IMR-90 (cell line): Measurements from ENCODE around the gene MRTFA. TPM values are rescaled to one million over a fixed set of nuclear protein-coding genes. Genes with fewer than 3 reads are reported as not detected.

Source experiments
- ATAC-seq: fragments of 200-7000 bp; cut with Tn5 transposase; 2 replicates; pipeline ENCODE4 v1.9.1; 2020; ENCODE audit warnings: low read depth, mild to moderate bottlenecking, moderate library complexity
- BruUV-seq: library from RNA; stranded (reverse); fragments of 400-500 nt; replicated peaks from 2 replicates; lab custom pipeline; 2021; lab: Mats Ljungman, UMichigan
- CTCF ChIA-PET: fragments of 300-600 bp; formaldehyde crosslinking; extraction: SDS; loops from one replicate; lab custom pipeline; 2021; ENCODE audit warnings: antibody characterized with exemption; lab: Yijun Ruan, JAX
- POLR2A ChIA-PET: fragments of 300-600 bp; sonication (Branson Sonifier 250); formaldehyde crosslinking; loops from one replicate; lab custom pipeline; 2022; ENCODE audit warnings: antibody characterized with exemption; ENCODE audit not compliant: unreplicated experiment; lab: Charles Lee
- DNase-seq: peaks from one replicate; pipeline ENCODE4 v3.0.0; 2013
- H2AFZ ChIP-seq: replicated peaks from 2 replicates; pipeline ENCODE3; 2013; ENCODE audit warnings: low read length, mild to moderate bottlenecking; ENCODE audit not compliant: poor library complexity
- H2AK5ac ChIP-seq: 2 replicates; pipeline ENCODE4 v1.6.1; 2013; ENCODE audit warnings: low read depth, low read length, inconsistent platforms
- H2AK9ac ChIP-seq: replicated peaks from 2 replicates; pipeline ENCODE3; 2013; ENCODE audit warnings: mild to moderate bottlenecking, low read depth, low read length, moderate library complexity; ENCODE audit not compliant: poor library complexity
- H2BK120ac ChIP-seq: 2 replicates; pipeline ENCODE4 v1.6.1; 2013; ENCODE audit warnings: low read depth, low read length, inconsistent platforms
- H2BK15ac ChIP-seq: 3 replicates; pipeline ENCODE4 v1.6.1; 2013; ENCODE audit warnings: low read depth, low read length, inconsistent platforms
- H2BK20ac ChIP-seq: 2 replicates; pipeline ENCODE4 v1.6.1; 2013; ENCODE audit warnings: low read depth, mild to moderate bottlenecking, inconsistent platforms, low read length, moderate library complexity
- H2BK5ac ChIP-seq: 2 replicates; pipeline ENCODE4 v1.6.1; 2013; ENCODE audit warnings: mild to moderate bottlenecking, low read depth, low read length, inconsistent platforms; ENCODE audit not compliant: poor library complexity, severe bottlenecking
- H3K14ac ChIP-seq: replicated peaks from 2 replicates; pipeline ENCODE4 v1.6.1; 2013; ENCODE audit warnings: low read depth, low read length, inconsistent platforms
- H3K18ac ChIP-seq: 2 replicates; pipeline ENCODE4 v1.6.1; 2013; ENCODE audit warnings: low read depth, low read length, control low read depth
- H3K23ac ChIP-seq: 2 replicates; pipeline ENCODE4 v1.6.1; 2013; ENCODE audit warnings: low read depth, low read length, inconsistent platforms
- H3K27ac ChIP-seq: 2 replicates; pipeline ENCODE4 v1.5.1; 2013; ENCODE audit warnings: mild to moderate bottlenecking, control low read depth, low read length; ENCODE audit not compliant: insufficient read depth
- H3K27me3 ChIP-seq: 2 replicates; pipeline ENCODE4 v1.6.1; 2013; ENCODE audit warnings: low read length; ENCODE audit not compliant: control insufficient read depth, insufficient read depth
- H3K36me3 ChIP-seq: 2 replicates; pipeline ENCODE4 v1.6.1; 2013; ENCODE audit warnings: low read length, mixed read lengths; ENCODE audit not compliant: control insufficient read depth, insufficient read depth
- H3K4ac ChIP-seq: 2 replicates; pipeline ENCODE4 v1.6.1; 2013; ENCODE audit warnings: low read depth, low read length, inconsistent platforms
- H3K4me1 ChIP-seq: 2 replicates; pipeline ENCODE4 v1.6.1; 2013; ENCODE audit warnings: low read length, mixed read lengths; ENCODE audit not compliant: control insufficient read depth, insufficient read depth
- H3K4me2 ChIP-seq: 2 replicates; pipeline ENCODE4 v1.6.1; 2013; ENCODE audit warnings: low read depth, mild to moderate bottlenecking, control low read depth, low read length, moderate library complexity
- H3K4me3 ChIP-seq: 2 replicates; pipeline ENCODE4 v1.5.1; 2013; ENCODE audit warnings: low read depth, mild to moderate bottlenecking, control low read depth, low read length, moderate library complexity; ENCODE audit not compliant: insufficient read depth
- H3K56ac ChIP-seq: 2 replicates; pipeline ENCODE4 v1.6.1; 2013; ENCODE audit warnings: low read length, inconsistent platforms; ENCODE audit not compliant: insufficient read depth; ENCODE audit errors: extremely low read depth
- H3K79me1 ChIP-seq, 2 experiments: 2 replicates each; pipeline ENCODE4 v1.6.1; 2013; ENCODE audit warnings: low read length in 2 of 2, inconsistent platforms in 1 of 2, low read depth in 1 of 2
- H3K9ac ChIP-seq: 2 replicates; pipeline ENCODE4 v1.6.1; 2013; ENCODE audit warnings: low read depth, low read length, control low read depth
- H3K9me1 ChIP-seq: 2 replicates; pipeline ENCODE4 v1.6.1; 2013; ENCODE audit warnings: low read length, inconsistent platforms; ENCODE audit not compliant: insufficient read depth
- H3K9me3 ChIP-seq: 2 replicates; pipeline ENCODE4 v1.6.1; 2013; ENCODE audit warnings: low read length; ENCODE audit not compliant: control insufficient read depth, insufficient read depth
- H4K20me1 ChIP-seq: 2 replicates; pipeline ENCODE4 v1.6.1; 2013; ENCODE audit warnings: low read length, inconsistent platforms; ENCODE audit not compliant: insufficient read depth
- H4K5ac ChIP-seq: 2 replicates; pipeline ENCODE4 v1.6.1; 2013; ENCODE audit warnings: mild to moderate bottlenecking, low read depth, low read length, control low read depth
- H4K8ac ChIP-seq, 2 experiments: 2 replicates each; pipeline ENCODE4 v1.6.1; 2013; ENCODE audit warnings: low read depth in 2 of 2, low read length in 2 of 2, control low read depth in 1 of 2, inconsistent platforms in 1 of 2
- H4K91ac ChIP-seq: 2 replicates; pipeline ENCODE4 v1.6.1; 2013; ENCODE audit warnings: low read depth, low read length, inconsistent platforms; ENCODE audit not compliant: insufficient read depth
- BHLHE40 ChIP-seq: fragments of 150-350 bp; IDR thresholded peaks from 2 replicates; pipeline ENCODE4 v1.6.1; 2016; ENCODE audit warnings: mild to moderate bottlenecking, low read depth, low read length
- CHD1 ChIP-seq: IDR thresholded peaks from 2 replicates; pipeline ENCODE4 v1.6.1; 2012; ENCODE audit warnings: low read depth, low read length, improper control_type of control experiment
- ELK1 ChIP-seq: fragments of 150-350 bp; IDR thresholded peaks from 2 replicates; pipeline ENCODE4 v1.6.1; 2016; ENCODE audit warnings: low read depth, mild to moderate bottlenecking, low read length, moderate library complexity, borderline replicate concordance
- FOS ChIP-seq: fragments of 150-350 bp; IDR thresholded peaks from 2 replicates; pipeline ENCODE4 v1.6.1; 2016; ENCODE audit warnings: low read depth, low read length
- MAZ ChIP-seq: IDR thresholded peaks from 2 replicates; pipeline ENCODE4 v1.6.1; 2012; ENCODE audit warnings: low read depth, mild to moderate bottlenecking, low read length, improper control_type of control experiment, moderate library complexity, borderline replicate concordance
- MXI1 ChIP-seq: IDR thresholded peaks from 2 replicates; pipeline ENCODE4 v1.6.1; 2012; ENCODE audit warnings: low read depth, mild to moderate bottlenecking, low read length, moderate library complexity, borderline replicate concordance
- NFE2L2 ChIP-seq: fragments of 150-350 bp; IDR thresholded peaks from 2 replicates; pipeline ENCODE4 v1.6.1; 2016; ENCODE audit warnings: low read depth, mild to moderate bottlenecking, low read length
- POLR2A ChIP-seq: IDR thresholded peaks from 2 replicates; pipeline ENCODE4 v1.6.1; 2012; ENCODE audit warnings: mild to moderate bottlenecking, low read depth, low read length
- RAD21 ChIP-seq: IDR thresholded peaks from 2 replicates; pipeline ENCODE4 v1.6.1; 2012; ENCODE audit warnings: low read length, improper control_type of control experiment
- SMC3 ChIP-seq: fragments of 150-350 bp; IDR thresholded peaks from 2 replicates; pipeline ENCODE4 v1.6.1; 2016; ENCODE audit warnings: low read depth, mild to moderate bottlenecking, antibody characterized with exemption, low read length, moderate library complexity
- WGBS, 2 experiments: methylation state at CpG; one replicate each; pipeline versions ENCODE4 v1.1.5 to v1.1.7; 2013; ENCODE audit warnings: missing lambda C conversion rate in 2 of 2; ENCODE audit not compliant: insufficient read length in 1 of 2; ENCODE audit errors: extremely low coverage in 2 of 2; 5-methylcytosine and 5-hydroxymethylcytosine counted together
- dilution Hi-C: fragments of 300-500 bp; cut with HindIII; formaldehyde crosslinking; loops from one replicate; pipeline ENCODE4 v1.14.3; 2018; ENCODE audit warnings: low sequenced_read_pairs; ENCODE audit not compliant: unreplicated experiment
- in situ Hi-C: fragments of 300-500 bp; cut with MboI; formaldehyde crosslinking; loops from 3 replicates; pipeline ENCODE4 v1.14.3; 2019; ENCODE audit warnings: low sequenced_read_pairs, inconsistent platforms, mixed read lengths
- intact Hi-C: fragments of 100-400 bp; cut with micrococcal nuclease; formaldehyde crosslinking; loops from 2 replicates; pipeline ENCODE4 v1.10.0; 2022
- polyA plus RNA-seq, 3 experiments: library from polyadenylated mRNA; depleted of rRNA; stranded (reverse); fragments of >200 nt; gene quantifications; 2 replicates each; pipeline ENCODE4 v1.2.3, GENCODE V29; 2012; ENCODE audit warnings: low replicate concordance in 1 of 3
- total RNA-seq: library from RNA; depleted of rRNA; stranded (reverse); fragments of >200 nt; gene quantifications from 2 replicates; pipeline ENCODE4 v1.2.3, GENCODE V29; 2012

The MRTFA gene
- total and polyA plus RNA-seq, 2 of the 4 experiments (the other 2 are of a cell fraction), result 12.5 to 17.2 TPM

- H3K4ac ChIP-seq, result no peak overlapping the region
- H2AFZ ChIP-seq, result peak overlapping the region; percentile 63
- TF ChIP-seq POLR2A, result no peak
- TF ChIP-seq RAD21, result no peak
- no peak for TF ChIP-seq ELK1
- TF ChIP-seq MXI1, result no peak
- TF ChIP-seq CHD1, result no peak
- no peak for TF ChIP-seq FOS
- no peak for TF ChIP-seq SMC3
- no peak for TF ChIP-seq MAZ
- TF ChIP-seq NFE2L2, result no peak
- TF ChIP-seq BHLHE40, result no peak
These were observed 231.1 kb downstream of the MRTFA start for GRCh38 chr22:40405178-40406062.

More at GRCh38 chr22:40405178-40406062, 231.1 kb downstream of the MRTFA start:
- Histone ChIP-seq H3K4me2 (no peak overlapping the region), H4K91ac (no peak overlapping the region), H3K23ac (no peak overlapping the region), H3K56ac (no peak overlapping the region), H3K4me1 (peaks cover 3% of the 10 kb centered on the region; the same call in 1 of the 2 replicates), H2AK9ac (peak overlapping the region; percentile 18), H3K14ac (no peak overlapping the region), H2BK5ac (no peak overlapping the region), H3K27ac (no peak overlapping the region), H2BK120ac (no peak overlapping the region), H3K18ac (no peak overlapping the region), H3K9me3 (no peaks in the 10 kb centered on the region), H2BK20ac (no peak overlapping the region), H4K8ac (no peak overlapping the region), H2BK15ac (no peak overlapping the region), H2AK5ac (no peak overlapping the region), H4K5ac (no peak overlapping the region), H3K79me1 (peaks cover 30 to 37% of the 10 kb centered on the region in 2 experiments), H3K36me3 (peaks cover 85% of the 10 kb centered on the region), H3K9ac (no peak overlapping the region), H3K4me3 (no peak overlapping the region), H3K27me3 (no peaks in the 10 kb centered on the region), H3K9me1 (peaks cover 12% of the 10 kb centered on the region; the same call in 1 of the 2 replicates), H4K20me1 (peaks cover 23% of the 10 kb centered on the region)
- POLR2A ChIA-PET, result no interaction called here
- ATAC-seq (no peak), DNase-seq (no peak)
- intact Hi-C loops, result no loop called here
- 92% methylated on average over 8 of the region's 28 CpGs; no CpG with 5 or more reads in 1 of the 2 experiments for WGBS, 2 experiments
- BruUV-seq, result no TSS peak
- dilution Hi-C loops, result no loop called here
- in situ Hi-C loops, result no loop called here
- CTCF ChIA-PET, result no interaction called here
